SHP77 (cell line): ENCODE measurements around the gene TNRC6C.
"Not testable (repeated sequence)": the region's sequence is repeated elsewhere in the genome, so short reads cannot be mapped to it uniquely, and the experiment has no call there.

Experiments used
- DNase-seq, 2 experiments: peaks; one replicate each; lab custom pipeline; 2025; lab: John Stamatoyannopoulos, UW

TNRC6C gene

GRCh38 chr17:77930780-77931768, 27.4 kb upstream of the TNRC6C start:
- DNase-seq = no peak

GRCh38 chr17:77933777-77934398, 24.6 kb upstream of the TNRC6C start:
- no peak for DNase-seq

- peak; percentile 16 to 29 for DNase-seq
Observed at GRCh38 chr17:77935121-77935571, 23.4 kb upstream of the TNRC6C start.

GRCh38 chr17:77935744-77936143, 22.8 kb upstream of the TNRC6C start:
- not testable (repeated sequence) for DNase-seq

- no peak for DNase-seq
Observed at GRCh38 chr17:77936881-77937280, 21.6 kb upstream of the TNRC6C start.

GRCh38 chr17:77941004-77941403, 17.5 kb upstream of the TNRC6C start:
- DNase-seq = no peak

- no peak for DNase-seq
Observed at GRCh38 chr17:77942112-77942988, 16.2 kb upstream of the TNRC6C start.

- DNase-seq = no peak
Observed at GRCh38 chr17:77943971-77944370, 14.5 kb upstream of the TNRC6C start.

GRCh38 chr17:77944390-77945222, 13.9 kb upstream of the TNRC6C start:
- DNase-seq = no peak

- no peak for DNase-seq
Observed at GRCh38 chr17:77946900-77947645, 11.4 kb upstream of the TNRC6C start.

GRCh38 chr17:77948690-77949114, 9.8 kb upstream of the TNRC6C start:
- DNase-seq = peak; percentile 19 to 49

GRCh38 chr17:77951123-77951522, 7.4 kb upstream of the TNRC6C start:
- DNase-seq = no peak

GRCh38 chr17:77952368-77952767, 6.1 kb upstream of the TNRC6C start:
- no peak for DNase-seq

GRCh38 chr17:77957235-77957856, 1.2 kb upstream of the TNRC6C start:
- no peak for DNase-seq

- peak in 1 of 2 experiments; percentile 33 for DNase-seq
Observed at GRCh38 chr17:77958716-77959125, 218 bp downstream of the TNRC6C start.

GRCh38 chr17:77959126-77959925, 823 bp downstream of the TNRC6C start:
- DNase-seq = peak in 1 of 2 experiments; percentile 23

GRCh38 chr17:77959926-77960521, 1.5 kb downstream of the TNRC6C start:
- peak; percentile 54 for DNase-seq

GRCh38 chr17:77961741-77962140, 3.2 kb downstream of the TNRC6C start:
- peak; percentile 12 to 37 for DNase-seq

- no peak for DNase-seq
Observed at GRCh38 chr17:77962348-77962747, 3.8 kb downstream of the TNRC6C start.
